NB4 (cell line): ENCODE results near the gene GAB3.

Source experiments
- TF ChIP-seq, protein P1 (sequence below): IDR thresholded peaks from one replicate; pipeline ENCODE4 v1.5.1; 2012; ENCODE audit warnings: low read depth, low read length
- TF ChIP-seq, protein P2 (sequence below): IDR thresholded peaks from 2 replicates; pipeline ENCODE4 v1.6.1; 2011; ENCODE audit warnings: low read depth, low read length

DNA sequence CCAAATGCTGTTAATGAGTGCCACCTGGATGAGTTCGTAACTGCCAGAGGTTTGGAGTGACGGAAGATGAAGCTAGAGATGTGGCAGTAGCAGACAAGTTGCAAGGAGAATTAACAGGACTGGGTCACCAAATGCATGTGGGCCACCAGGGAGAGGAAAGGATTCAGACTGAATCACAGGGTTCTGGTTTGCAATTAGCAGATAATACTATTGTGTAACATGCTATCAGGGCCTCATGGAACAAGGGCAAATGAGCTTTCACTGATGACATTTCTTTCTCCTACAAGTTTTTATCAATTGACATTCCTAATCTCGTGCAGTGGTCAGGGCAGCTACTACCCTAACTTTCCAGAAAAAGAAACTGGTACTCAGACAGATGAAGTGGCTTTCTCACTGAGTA is 21.4 kb downstream of the GAB3 start:
- TF ChIP-seq, protein P1, sequence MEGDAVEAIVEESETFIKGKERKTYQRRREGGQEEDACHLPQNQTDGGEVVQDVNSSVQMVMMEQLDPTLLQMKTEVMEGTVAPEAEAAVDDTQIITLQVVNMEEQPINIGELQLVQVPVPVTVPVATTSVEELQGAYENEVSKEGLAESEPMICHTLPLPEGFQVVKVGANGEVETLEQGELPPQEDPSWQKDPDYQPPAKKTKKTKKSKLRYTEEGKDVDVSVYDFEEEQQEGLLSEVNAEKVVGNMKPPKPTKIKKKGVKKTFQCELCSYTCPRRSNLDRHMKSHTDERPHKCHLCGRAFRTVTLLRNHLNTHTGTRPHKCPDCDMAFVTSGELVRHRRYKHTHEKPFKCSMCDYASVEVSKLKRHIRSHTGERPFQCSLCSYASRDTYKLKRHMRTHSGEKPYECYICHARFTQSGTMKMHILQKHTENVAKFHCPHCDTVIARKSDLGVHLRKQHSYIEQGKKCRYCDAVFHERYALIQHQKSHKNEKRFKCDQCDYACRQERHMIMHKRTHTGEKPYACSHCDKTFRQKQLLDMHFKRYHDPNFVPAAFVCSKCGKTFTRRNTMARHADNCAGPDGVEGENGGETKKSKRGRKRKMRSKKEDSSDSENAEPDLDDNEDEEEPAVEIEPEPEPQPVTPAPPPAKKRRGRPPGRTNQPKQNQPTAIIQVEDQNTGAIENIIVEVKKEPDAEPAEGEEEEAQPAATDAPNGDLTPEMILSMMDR, result no peak
- TF ChIP-seq, protein P2, sequence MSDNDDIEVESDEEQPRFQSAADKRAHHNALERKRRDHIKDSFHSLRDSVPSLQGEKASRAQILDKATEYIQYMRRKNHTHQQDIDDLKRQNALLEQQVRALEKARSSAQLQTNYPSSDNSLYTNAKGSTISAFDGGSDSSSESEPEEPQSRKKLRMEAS, result no peak
